Neural progenitor cell (in vitro differentiated cells): ENCODE results near the gene PON1. TPM values are rescaled to one million over a fixed set of nuclear protein-coding genes. Genes with fewer than 3 reads are reported as not detected.

ENCODE experiments used
- DNase-seq: peaks from one replicate; pipeline ENCODE4 v3.0.0-alpha.2; 2016; ENCODE audit warnings: low spot score
- H2AFZ ChIP-seq: fragments of 200-600 bp; sonication (generic); replicated peaks from 2 replicates; pipeline ENCODE4 v1.6.1; 2016; ENCODE audit warnings: antibody characterized with exemption
- H3F3A ChIP-seq: fragments of 200-600 bp; sonication (generic); 2 replicates; pipeline ENCODE4 v1.6.1; 2016; ENCODE audit warnings: antibody characterized with exemption, low read depth
- H3K27ac ChIP-seq: fragments of 200-600 bp; sonication (generic); 2 replicates; pipeline ENCODE4 v1.5.1; 2016; ENCODE audit warnings: mild to moderate bottlenecking
- H3K27me3 ChIP-seq: fragments of 200-600 bp; sonication (generic); 2 replicates; pipeline ENCODE4 v1.6.1; 2016; ENCODE audit warnings: mild to moderate bottlenecking, moderate library complexity
- H3K36me3 ChIP-seq: fragments of 200-600 bp; sonication (generic); 2 replicates; pipeline ENCODE4 v1.5.1; 2016
- H3K4me1 ChIP-seq: fragments of 200-600 bp; sonication (generic); 2 replicates; pipeline ENCODE4 v1.6.1; 2016; ENCODE audit warnings: mixed run types
- H3K4me2 ChIP-seq: fragments of 200-600 bp; sonication (generic); 2 replicates; pipeline ENCODE4 v1.6.1; 2016
- H3K4me3 ChIP-seq: fragments of 200-600 bp; sonication (generic); 2 replicates; pipeline ENCODE4 v1.5.1; 2016
- H3K79me2 ChIP-seq: fragments of 200-600 bp; sonication (generic); 2 replicates; pipeline ENCODE4 v1.6.1; 2016; ENCODE audit warnings: low read depth
- H3K9ac ChIP-seq: fragments of 200-600 bp; sonication (generic); 2 replicates; pipeline ENCODE4 v1.6.1; 2016
- H3K9me3 ChIP-seq: fragments of 200-600 bp; sonication (generic); 2 replicates; pipeline ENCODE4 v1.5.1; 2016; ENCODE audit warnings: low read depth
- H4K20me1 ChIP-seq: fragments of 200-600 bp; sonication (generic); 2 replicates; pipeline ENCODE4 v1.6.1; 2016; ENCODE audit warnings: low read depth
- H3K27ac Mint-ChIP-seq: 3 replicates; pipeline ENCODE4 v1.8.0; 2021; ENCODE audit warnings: mixed read lengths
- H3K27me3 Mint-ChIP-seq: 2 replicates; pipeline ENCODE4 v1.8.0; 2022; ENCODE audit warnings: low read depth, mild to moderate bottlenecking, inconsistent platforms, moderate library complexity, mixed read lengths; ENCODE audit not compliant: insufficient read depth
- H3K36me3 Mint-ChIP-seq: 3 replicates; pipeline ENCODE4 v1.8.0; 2021; ENCODE audit warnings: mixed read lengths
- H3K4me1 Mint-ChIP-seq: 3 replicates; pipeline ENCODE4 v1.8.0; 2021; ENCODE audit warnings: mixed read lengths
- H3K4me3 Mint-ChIP-seq: 3 replicates; pipeline ENCODE4 v1.8.0; 2021; ENCODE audit warnings: mild to moderate bottlenecking, moderate library complexity, mixed read lengths
- H3K9me3 Mint-ChIP-seq: 3 replicates; pipeline ENCODE4 v1.8.0; 2020; ENCODE audit warnings: mixed read lengths
- CTCF ChIP-seq: fragments of 200-600 bp; sonication (generic); IDR thresholded peaks from 2 replicates; pipeline ENCODE4 v1.5.1; 2017; ENCODE audit warnings: antibody characterized with exemption, mild to moderate bottlenecking
- EZH2 ChIP-seq: fragments of 200-600 bp; sonication (generic); IDR thresholded peaks from 2 replicates; pipeline ENCODE4 v1.6.1; 2017; ENCODE audit warnings: antibody characterized with exemption, mild to moderate bottlenecking, moderate library complexity
- EZH2phosphoT487 ChIP-seq: fragments of 200-600 bp; sonication (generic); IDR thresholded peaks from 2 replicates; pipeline ENCODE4 v1.6.1; 2017; ENCODE audit warnings: antibody characterized with exemption
- total RNA-seq: library from RNA; depleted of rRNA; stranded (reverse); fragments of >200 nt; gene quantifications from 2 replicates; pipeline ENCODE4 v1.2.3, GENCODE V29; 2015; ENCODE audit warnings: low replicate concordance

Gene PON1
- total RNA-seq, 1 donor from 2014 or later, result 1.7 TPM

- H3K4me1 ChIP-seq, result no peaks in the 10 kb centered on the region
- no peaks in the 10 kb centered on the region for H4K20me1 ChIP-seq
- no peak overlapping the region for H3K4me3 Mint-ChIP-seq
- no peak overlapping the region for H3K27ac ChIP-seq
- no peaks in the 10 kb centered on the region for H3F3A ChIP-seq
- H3K27me3 Mint-ChIP-seq, result peaks cover 2% of the 10 kb centered on the region
- no peaks in the 10 kb centered on the region for H3K9me3 ChIP-seq
- TF ChIP-seq EZH2phosphoT487, result no peak
- TF ChIP-seq EZH2, result no peak
- TF ChIP-seq CTCF, result no peak
- no peak for DNase-seq
- no peaks in the 10 kb centered on the region for H3K27me3 ChIP-seq
- no peak overlapping the region for H3K27ac Mint-ChIP-seq
- no peaks in the 10 kb centered on the region for H3K9me3 Mint-ChIP-seq
- H2AFZ ChIP-seq, result no peak overlapping the region
- H3K36me3 ChIP-seq, result no peaks in the 10 kb centered on the region
- H3K36me3 Mint-ChIP-seq, result peaks cover 25% of the 10 kb centered on the region
- H3K4me3 ChIP-seq, result no peak overlapping the region
- H3K4me1 Mint-ChIP-seq, result no peaks in the 10 kb centered on the region
- H3K9ac ChIP-seq, result no peak overlapping the region
- no peak overlapping the region for H3K4me2 ChIP-seq
- H3K79me2 ChIP-seq, result no peaks in the 10 kb centered on the region
These were observed 38.2 kb downstream of the PON1 start for GRCh38 chr7:95286096-95286495.

- no peak overlapping the region for H3K4me3 Mint-ChIP-seq
- peaks cover 12% of the 10 kb centered on the region for H3K36me3 Mint-ChIP-seq
- H3K4me1 Mint-ChIP-seq, result no peaks in the 10 kb centered on the region
- no peaks in the 10 kb centered on the region for H3K27me3 Mint-ChIP-seq
- no peak overlapping the region for H3K27ac ChIP-seq
- no peak for TF ChIP-seq EZH2phosphoT487
- no peak for TF ChIP-seq EZH2
- TF ChIP-seq CTCF, result no peak
- no peak overlapping the region for H3K4me3 ChIP-seq
- no peaks in the 10 kb centered on the region for H3F3A ChIP-seq
- no peaks in the 10 kb centered on the region for H4K20me1 ChIP-seq
- no peaks in the 10 kb centered on the region for H3K79me2 ChIP-seq
- H3K4me1 ChIP-seq, result no peaks in the 10 kb centered on the region
- H3K27ac Mint-ChIP-seq, result no peak overlapping the region
- H3K27me3 ChIP-seq, result no peaks in the 10 kb centered on the region
- no peak overlapping the region for H2AFZ ChIP-seq
- no peak for DNase-seq
- H3K9me3 Mint-ChIP-seq, result no peaks in the 10 kb centered on the region
- H3K36me3 ChIP-seq, result peaks cover 8% of the 10 kb centered on the region
- H3K9ac ChIP-seq, result no peak overlapping the region
- H3K4me2 ChIP-seq, result no peak overlapping the region
- H3K9me3 ChIP-seq, result no peaks in the 10 kb centered on the region
These were observed 44.9 kb downstream of the PON1 start for GRCh38 chr7:95279417-95279816.

- no peak for DNase-seq
- no peaks in the 10 kb centered on the region for H3K79me2 ChIP-seq
- no peak overlapping the region for H3K27ac Mint-ChIP-seq
- no peaks in the 10 kb centered on the region for H4K20me1 ChIP-seq
- H3K36me3 ChIP-seq, result peaks cover 8% of the 10 kb centered on the region
- no peak overlapping the region for H2AFZ ChIP-seq
- H3K27me3 Mint-ChIP-seq, result no peaks in the 10 kb centered on the region
- no peak overlapping the region for H3K4me2 ChIP-seq
- no peak overlapping the region for H3K9ac ChIP-seq
- H3F3A ChIP-seq, result no peaks in the 10 kb centered on the region
- peaks cover 14% of the 10 kb centered on the region for H3K36me3 Mint-ChIP-seq
- no peaks in the 10 kb centered on the region for H3K9me3 ChIP-seq
- no peaks in the 10 kb centered on the region for H3K4me1 Mint-ChIP-seq
- no peaks in the 10 kb centered on the region for H3K4me1 ChIP-seq
- no peak overlapping the region for H3K27ac ChIP-seq
- H3K9me3 Mint-ChIP-seq, result no peaks in the 10 kb centered on the region
- TF ChIP-seq EZH2, result no peak
- TF ChIP-seq CTCF, result no peak
- TF ChIP-seq EZH2phosphoT487, result no peak
- H3K27me3 ChIP-seq, result no peaks in the 10 kb centered on the region
- no peak overlapping the region for H3K4me3 Mint-ChIP-seq
- no peak overlapping the region for H3K4me3 ChIP-seq
These were observed 48.2 kb downstream of the PON1 start for GRCh38 chr7:95276114-95276513.
